PC-9 (cell line): ENCODE results near the gene LMLN.

ENCODE experiments used
- EZH2 ChIP-seq: fragments of 200-600 bp; sonication (generic); IDR thresholded peaks from 2 replicates; pipeline ENCODE4 v1.8.0; 2017; ENCODE audit warnings: antibody characterized with exemption, low read depth
- TF ChIP-seq, protein P1 (sequence below): fragments of 200-600 bp; sonication (generic); conservative IDR thresholded peaks from 2 replicates; pipeline ENCODE4 v1.6.1; 2017; ENCODE audit warnings: mixed run types, antibody characterized with exemption, mild to moderate bottlenecking, moderate library complexity

DNA sequence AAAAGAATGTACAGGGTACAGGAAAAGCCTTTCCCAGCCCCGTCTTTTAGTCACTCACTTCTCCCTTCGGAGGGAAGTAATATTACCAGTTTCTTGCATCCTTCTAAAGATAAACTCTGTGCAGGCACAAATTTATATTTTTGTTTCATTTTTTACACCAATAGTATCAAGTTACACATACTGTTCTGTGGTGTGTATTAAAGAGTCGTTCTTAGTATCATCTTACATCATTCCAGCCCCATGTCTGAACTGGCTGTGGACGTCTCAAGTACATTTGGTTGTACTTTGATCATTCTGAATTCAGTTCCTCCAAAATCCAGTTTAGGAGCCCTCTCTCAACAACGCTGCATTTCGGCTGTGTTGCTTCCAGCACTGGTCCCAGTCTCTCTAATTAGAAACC lies 68.7 kb downstream of the LMLN start:
- TF ChIP-seq, protein P1, sequence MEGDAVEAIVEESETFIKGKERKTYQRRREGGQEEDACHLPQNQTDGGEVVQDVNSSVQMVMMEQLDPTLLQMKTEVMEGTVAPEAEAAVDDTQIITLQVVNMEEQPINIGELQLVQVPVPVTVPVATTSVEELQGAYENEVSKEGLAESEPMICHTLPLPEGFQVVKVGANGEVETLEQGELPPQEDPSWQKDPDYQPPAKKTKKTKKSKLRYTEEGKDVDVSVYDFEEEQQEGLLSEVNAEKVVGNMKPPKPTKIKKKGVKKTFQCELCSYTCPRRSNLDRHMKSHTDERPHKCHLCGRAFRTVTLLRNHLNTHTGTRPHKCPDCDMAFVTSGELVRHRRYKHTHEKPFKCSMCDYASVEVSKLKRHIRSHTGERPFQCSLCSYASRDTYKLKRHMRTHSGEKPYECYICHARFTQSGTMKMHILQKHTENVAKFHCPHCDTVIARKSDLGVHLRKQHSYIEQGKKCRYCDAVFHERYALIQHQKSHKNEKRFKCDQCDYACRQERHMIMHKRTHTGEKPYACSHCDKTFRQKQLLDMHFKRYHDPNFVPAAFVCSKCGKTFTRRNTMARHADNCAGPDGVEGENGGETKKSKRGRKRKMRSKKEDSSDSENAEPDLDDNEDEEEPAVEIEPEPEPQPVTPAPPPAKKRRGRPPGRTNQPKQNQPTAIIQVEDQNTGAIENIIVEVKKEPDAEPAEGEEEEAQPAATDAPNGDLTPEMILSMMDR: no peak
- TF ChIP-seq EZH2: no peak
